Kidney (tissue), 14 donors: ENCODE results near the gene TRIO. TPM values are rescaled to one million over a fixed set of nuclear protein-coding genes. Genes with fewer than 3 reads are reported as not detected.

Experiments used
- DNase-seq, 5 donors: peaks; one replicate each; pipeline ENCODE4 v3.0.0-alpha.2; 2013 to 2020
- FAIRE-seq: peaks from 2 replicates; lab custom pipeline; 2012; peaks lifted over from hg19 to GRCh38; lab: Jason Lieb, UNC
- H3K27ac ChIP-seq, 2 donors: one replicate each; pipeline ENCODE4 v1.7.0; 2013; ENCODE audit warnings: low read depth in 2 of 2, low read length in 2 of 2, inconsistent platforms in 1 of 2
- H3K27me3 ChIP-seq: one replicate; pipeline ENCODE4 v1.7.1; 2013; ENCODE audit warnings: low read length, inconsistent platforms; ENCODE audit not compliant: control insufficient read depth, insufficient read depth
- H3K36me3 ChIP-seq, 3 donors: one replicate each; pipeline versions ENCODE4 v1.7.0 to v1.7.1; 2013; ENCODE audit warnings: low read length in 3 of 3, control low read depth in 1 of 3, inconsistent platforms in 1 of 3; ENCODE audit not compliant: insufficient read depth in 3 of 3, control insufficient read depth in 2 of 3
- H3K4me1 ChIP-seq, 3 donors: one replicate each; pipeline versions ENCODE4 v1.7.0 to v1.7.1; 2013; ENCODE audit warnings: low read length in 3 of 3, inconsistent platforms in 1 of 3, low read depth in 1 of 3; ENCODE audit not compliant: control insufficient read depth in 2 of 3, insufficient read depth in 2 of 3
- H3K4me3 ChIP-seq, 3 donors: one replicate each; pipeline versions ENCODE4 v1.7.0 to v1.8.1; 2013; ENCODE audit warnings: low read length in 3 of 3, control low read depth in 1 of 3, inconsistent platforms in 1 of 3
- H3K9ac ChIP-seq, 3 donors: one replicate each; pipeline versions ENCODE4 v1.7.0 to v1.7.1; 2013; ENCODE audit warnings: low read length in 3 of 3, control low read depth in 1 of 3, inconsistent platforms in 1 of 3
- H3K9me3 ChIP-seq, 3 donors: one replicate each; pipeline versions ENCODE4 v1.7.0 to v1.7.1; 2013; ENCODE audit warnings: low read length in 3 of 3, control low read depth in 1 of 3, inconsistent platforms in 1 of 3; ENCODE audit not compliant: control insufficient read depth in 2 of 3, insufficient read depth in 1 of 3
- CTCF ChIP-seq: IDR thresholded peaks from 3 replicates; pipeline ENCODE4 v1.5.1; 2012; ENCODE audit warnings: mild to moderate bottlenecking, moderate library complexity, borderline replicate concordance; ENCODE audit not compliant: insufficient read depth; ENCODE audit errors: extremely low read depth
- intact Hi-C: fragments of 100-400 bp; cut with DNase I; formaldehyde crosslinking; loops from one replicate; pipeline ENCODE4 v1.11.1; 2022
- polyA plus RNA-seq: library from polyadenylated mRNA; stranded (reverse); fragments of 350-450 nt; fragmentation: Illumina TruSeq; extraction: RNeasy Lipid Tissue Mini Kit (QIAGEN cat#74804); gene quantifications from one replicate; pipeline ENCODE4 v1.2.3, GENCODE V29; 2014; ENCODE audit warnings: low read depth, low replicate concordance; ENCODE audit not compliant: insufficient read depth
- total RNA-seq: library from RNA; stranded (reverse); fragmentation: NEBNext Ultra II Directional; extraction: Animal tissue kit (Norgen Biotek cat#: 25700); gene quantifications from one replicate; pipeline ENCODE4 v1.2.1, GENCODE V29; 2021
- donor health status: control.
- donor health status: control.
- donor health status: control.
- donor health status: control.
- donor health status: control.
- donor health status: DM: yes; HTN: yes; CAD: no.
- donor health status: Normal renal cell carcinoma (clear cell type).

The TRIO gene
- total and polyA plus RNA-seq, 2 donors from 2014 or later = 9.5 to 149 TPM

- no peaks in the 10 kb centered on the region for H3K9me3 ChIP-seq
- no peak overlapping the region for H3K9ac ChIP-seq
- H3K27ac ChIP-seq = no peak overlapping the region
- no peak overlapping the region for H3K4me3 ChIP-seq
- DNase-seq = no peak
- H3K4me1 ChIP-seq = no peaks in the 10 kb centered on the region
- peaks cover 6 to 28% (median 8%) of the 10 kb centered on the region in 3 donors for H3K36me3 ChIP-seq
- intact Hi-C loops = no loop called here
- H3K27me3 ChIP-seq = no peaks in the 10 kb centered on the region
- no peak for TF ChIP-seq CTCF
- FAIRE-seq = no peak
These were observed 361.7 kb downstream of the TRIO start for GRCh38 chr5:14504816-14505215.

GRCh38 chr5:14505310-14506139, 362.4 kb downstream of the TRIO start:
- no peaks in the 10 kb centered on the region for H3K9me3 ChIP-seq
- FAIRE-seq = no peak
- H3K4me3 ChIP-seq = no peak overlapping the region
- DNase-seq = no peak
- H3K27ac ChIP-seq = no peak overlapping the region
- H3K27me3 ChIP-seq = no peaks in the 10 kb centered on the region
- intact Hi-C loops = no loop called here
- H3K9ac ChIP-seq = no peak overlapping the region
- peaks cover 6 to 28% (median 8%) of the 10 kb centered on the region in 3 donors for H3K36me3 ChIP-seq
- no peaks in the 10 kb centered on the region for H3K4me1 ChIP-seq
- no peak for TF ChIP-seq CTCF

GRCh38 chr5:14506140-14506538, 363.0 kb downstream of the TRIO start:
- Histone ChIP-seq H3K9me3 (no peaks in the 10 kb centered on the region), H3K27me3 (no peaks in the 10 kb centered on the region), H3K4me1 (no peaks in the 10 kb centered on the region), H3K9ac (no peak overlapping the region), H3K27ac (no peak overlapping the region), H3K4me3 (no peak overlapping the region), H3K36me3 (peaks cover 6 to 28% (median 8%) of the 10 kb centered on the region in 3 donors)
- no peak for TF ChIP-seq CTCF
- intact Hi-C loops = no loop called here
- DNase-seq (no peak), FAIRE-seq (no peak)
